ENCODE measurements around the gene BMP4. TPM values are rescaled to one million over a fixed set of nuclear protein-coding genes. Genes with fewer than 3 reads are reported as not detected.

Gene BMP4
- total and polyA plus RNA-seq, 3 experiments from 2014 or later = 0.20 TPM; not detected in 2

- Mint-ChIP-seq H3K4me3 (no peak overlapping the region), H3K4me1 (no peaks in the 10 kb centered on the region), H3K27ac (no peak overlapping the region), H3K36me3 (no peaks in the 10 kb centered on the region), H3K9me3 (peaks cover 0 to 11% (median 8%) of the 10 kb centered on the region in 5 donors), H3K27me3 (no peaks in the 10 kb centered on the region)
- H3K4me1 ChIP-seq (ENCODE audit: insufficient read depth, low read length) = no peaks in the 10 kb centered on the region
- ChIA-PET POLR2A (no interaction called here), CTCF (no interaction called here)
- no peak overlapping the region for H3K4me3 ChIP-seq (ENCODE audit: low read length)
- no peaks in the 10 kb centered on the region for H3K36me3 ChIP-seq (ENCODE audit: insufficient read depth, low read length)
- DNase-seq = no peak
- no peaks in the 10 kb centered on the region for H3K9me3 ChIP-seq (ENCODE audit: low read length)
- H3K27ac ChIP-seq (ENCODE audit: low read depth, low read length) = no peak overlapping the region
- H3K27me3 ChIP-seq (ENCODE audit: insufficient read depth, low read length, poor library complexity, severe bottlenecking) = no peaks in the 10 kb centered on the region
Observed at GRCh38 chr14:53908416-53908815, 48.2 kb downstream of the BMP4 start.

- Mint-ChIP-seq H3K9me3 (peaks cover 2 to 8% (median 4%) of the 10 kb centered on the region in 5 donors), H3K27me3 (no peaks in the 10 kb centered on the region), H3K27ac (no peak overlapping the region), H3K4me3 (no peak overlapping the region), H3K36me3 (no peaks in the 10 kb centered on the region), H3K4me1 (no peaks in the 10 kb centered on the region)
- ChIA-PET POLR2A (no interaction called here), CTCF (no interaction called here)
- no peak overlapping the region for H3K4me3 ChIP-seq (ENCODE audit: low read length)
- H3K36me3 ChIP-seq (ENCODE audit: insufficient read depth, low read length) = no peaks in the 10 kb centered on the region
- DNase-seq = no peak
- H3K27me3 ChIP-seq (ENCODE audit: insufficient read depth, low read length, poor library complexity, severe bottlenecking) = no peaks in the 10 kb centered on the region
- H3K9me3 ChIP-seq (ENCODE audit: low read length) = no peaks in the 10 kb centered on the region
- H3K27ac ChIP-seq (ENCODE audit: low read depth, low read length) = no peak overlapping the region
- H3K4me1 ChIP-seq (ENCODE audit: insufficient read depth, low read length) = no peaks in the 10 kb centered on the region
Observed at GRCh38 chr14:53902307-53902706, 54.3 kb downstream of the BMP4 start.

GRCh38 chr14:53900499-53900898 lies 56.1 kb downstream of the BMP4 start:
- H3K36me3 ChIP-seq (ENCODE audit: insufficient read depth, low read length) = no peaks in the 10 kb centered on the region

More at GRCh38 chr14:53900499-53900898, 56.1 kb downstream of the BMP4 start:
- CTCF ChIA-PET = no interaction called here
- Histone ChIP-seq H3K9me3 (ENCODE audit: low read length) (no peaks in the 10 kb centered on the region), H3K27me3 (ENCODE audit: insufficient read depth, low read length, poor library complexity, severe bottlenecking) (no peaks in the 10 kb centered on the region), H3K27ac (ENCODE audit: low read depth, low read length) (no peak overlapping the region), H3K4me3 (ENCODE audit: low read length) (no peak overlapping the region), H3K4me1 (ENCODE audit: insufficient read depth, low read length) (no peaks in the 10 kb centered on the region)
- Mint-ChIP-seq H3K4me1 (no peaks in the 10 kb centered on the region), H3K27me3 (peaks cover 0 to 4% of the 10 kb centered on the region in 2 donors), H3K4me3 (no peak overlapping the region), H3K9me3 (peaks cover 2 to 8% (median 4%) of the 10 kb centered on the region in 5 donors), H3K36me3 (no peaks in the 10 kb centered on the region), H3K27ac (no peak overlapping the region)
- POLR2A ChIA-PET = no interaction called here
- DNase-seq = no peak

Data from CD8-positive, alpha-beta memory T cell (primary cell).